Activated CD8-positive, alpha-beta memory T cell treated with anti-CD3 and anti-CD28 coated beads, Interleukin-2, amount 50 U/mL, for 1 hour (primary cell): ENCODE results near the gene UNC13D.

Experiments
- DNase-seq: peaks from one replicate; pipeline ENCODE4 v3.0.0-alpha.2; 2020; ENCODE audit errors: extremely low read depth

UNC13D gene

DNA sequence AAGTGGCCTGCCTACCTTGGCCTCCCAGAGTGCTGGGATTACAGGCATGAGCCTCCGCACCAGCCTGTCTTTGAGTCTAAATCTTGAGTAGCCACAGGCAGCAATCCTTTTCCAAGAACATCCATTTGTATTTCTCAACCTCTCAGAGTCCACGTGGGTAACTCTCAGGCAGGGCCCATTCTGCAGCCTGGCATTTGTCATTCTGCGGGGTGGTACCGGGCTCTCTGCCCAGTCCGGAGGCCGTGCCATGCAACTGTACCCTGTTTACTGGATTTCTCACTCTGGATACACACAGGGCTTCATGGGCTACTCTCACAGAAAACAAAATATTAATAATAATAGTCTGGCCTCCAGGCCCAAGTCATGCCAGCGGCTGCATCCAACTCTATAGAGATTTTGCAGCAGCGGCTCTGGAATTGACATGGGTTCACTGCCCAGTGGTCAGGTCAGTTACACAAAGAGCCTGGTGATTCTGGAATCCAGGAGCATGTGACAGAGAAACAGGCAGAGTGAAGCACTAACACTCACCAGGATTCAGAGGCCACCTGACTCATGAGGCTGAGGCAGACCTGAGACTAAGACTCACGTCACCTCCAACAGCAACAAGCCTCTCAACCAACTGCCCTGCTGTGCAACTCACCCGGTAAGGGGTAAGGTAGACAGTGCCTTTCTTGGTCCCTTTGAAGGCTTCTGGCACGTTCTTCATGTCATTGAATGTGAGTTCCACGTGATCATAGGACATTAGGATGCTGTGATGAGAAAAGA lies 6.9 kb upstream of the UNC13D start:
- DNase-seq, result no peak

- DNase-seq, result no peak
These were observed 5.5 kb upstream of the UNC13D start for GRCh38 chr17:75849724-75850123.

DNA sequence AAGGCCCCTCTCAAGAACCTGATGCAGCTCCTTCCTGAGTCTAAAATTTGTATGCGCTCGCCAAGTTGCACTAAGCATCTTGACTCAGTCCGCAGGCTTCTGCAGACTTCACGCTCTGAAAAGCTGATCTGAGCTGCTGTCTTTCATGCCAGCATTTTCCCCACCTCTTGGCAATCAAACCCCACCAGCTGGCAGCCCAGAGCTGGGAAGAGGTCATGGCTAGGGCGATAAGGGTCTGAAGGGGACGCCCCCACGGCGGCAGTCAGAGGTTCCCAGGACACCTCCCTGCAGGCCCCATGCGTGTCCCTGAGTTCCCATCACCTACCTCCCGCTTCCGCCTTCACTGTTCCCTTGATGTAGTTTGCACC lies 5.1 kb upstream of the UNC13D start:
- DNase-seq, result no peak

DNA sequence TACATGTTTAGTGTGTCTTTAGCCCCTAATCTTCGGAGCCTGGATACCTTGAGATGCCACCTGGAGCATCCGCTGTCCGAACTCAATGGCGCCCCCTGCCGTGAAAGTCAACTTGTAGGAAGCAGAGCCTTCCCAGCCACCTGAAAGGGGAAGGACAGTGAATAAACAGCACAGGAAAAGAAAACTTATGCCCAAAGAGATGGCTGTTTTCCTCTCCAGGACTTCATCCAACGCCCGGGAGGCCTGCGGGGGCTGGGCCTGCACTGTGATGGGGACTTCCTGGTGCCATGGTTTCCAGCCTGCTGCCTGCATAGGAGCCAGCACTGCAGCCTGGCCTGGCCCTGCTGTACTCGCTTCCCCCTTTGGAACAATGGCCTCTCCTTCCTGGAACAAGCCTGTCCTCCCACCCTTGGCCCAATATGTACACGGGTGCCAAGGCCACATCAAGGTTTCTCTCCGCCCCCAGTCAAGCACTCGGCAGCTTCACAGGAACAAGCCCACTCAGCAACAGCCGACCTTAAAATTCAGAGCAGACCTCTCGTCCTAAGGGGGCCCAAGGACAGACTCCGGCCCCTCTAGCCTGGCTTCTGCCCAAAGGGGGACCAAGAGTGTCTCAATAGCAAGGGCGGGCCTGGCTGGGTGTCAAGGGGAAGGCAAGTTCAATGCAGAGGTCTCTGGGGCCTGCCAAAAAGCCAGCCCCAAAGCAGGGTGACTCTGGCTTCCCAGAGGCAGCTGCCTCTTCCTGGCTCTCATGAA lies 4.5 kb upstream of the UNC13D start:
- peak; percentile 65 for DNase-seq

- no peak for DNase-seq
These were observed 3.7 kb upstream of the UNC13D start for GRCh38 chr17:75847614-75848522.

DNA sequence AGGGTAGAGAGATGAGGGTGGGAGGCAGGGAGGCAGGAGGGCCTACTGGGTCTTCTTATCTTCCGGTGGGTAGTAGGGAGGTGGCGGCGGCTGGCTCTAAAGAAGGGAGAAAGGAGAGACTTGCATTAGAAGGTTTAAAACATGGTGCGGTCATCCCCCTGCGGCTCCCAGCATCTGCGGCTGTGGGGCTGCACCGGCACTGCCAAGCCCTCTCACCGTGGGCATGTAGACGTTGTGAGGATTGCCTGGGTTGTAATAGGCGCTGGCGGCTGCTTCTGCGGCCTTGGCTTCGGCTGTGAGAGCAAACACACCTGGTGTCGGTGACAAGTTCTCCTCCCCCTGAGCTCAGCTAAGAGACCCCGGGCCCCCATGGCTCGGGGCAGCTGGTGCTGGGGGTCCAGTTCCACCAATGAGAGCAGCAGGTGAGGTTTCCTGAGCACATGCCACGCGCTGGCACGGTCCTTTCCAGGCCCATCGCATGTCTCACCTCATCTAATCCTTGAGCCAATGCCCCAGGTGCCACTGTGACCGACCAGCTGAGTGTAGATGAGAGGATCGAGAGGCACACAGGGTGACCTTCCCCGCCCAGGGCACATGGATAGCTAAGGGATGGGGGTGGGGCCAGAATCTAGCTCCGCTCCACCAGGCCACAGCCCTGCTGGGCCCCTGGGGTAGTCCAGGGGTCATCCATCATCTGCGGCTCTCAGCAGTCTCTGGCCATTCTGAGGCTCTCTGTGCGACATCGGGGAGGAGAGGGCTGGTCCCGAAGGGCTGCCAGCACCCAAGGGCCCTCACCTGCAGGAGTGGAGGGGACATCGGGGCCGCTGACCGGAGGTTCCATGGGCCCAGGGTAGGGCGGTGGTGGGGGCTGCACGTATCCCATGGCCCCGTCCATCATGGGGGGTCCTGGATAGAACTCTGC lies 2.7 kb upstream of the UNC13D start:
- DNase-seq, result no peak

DNA sequence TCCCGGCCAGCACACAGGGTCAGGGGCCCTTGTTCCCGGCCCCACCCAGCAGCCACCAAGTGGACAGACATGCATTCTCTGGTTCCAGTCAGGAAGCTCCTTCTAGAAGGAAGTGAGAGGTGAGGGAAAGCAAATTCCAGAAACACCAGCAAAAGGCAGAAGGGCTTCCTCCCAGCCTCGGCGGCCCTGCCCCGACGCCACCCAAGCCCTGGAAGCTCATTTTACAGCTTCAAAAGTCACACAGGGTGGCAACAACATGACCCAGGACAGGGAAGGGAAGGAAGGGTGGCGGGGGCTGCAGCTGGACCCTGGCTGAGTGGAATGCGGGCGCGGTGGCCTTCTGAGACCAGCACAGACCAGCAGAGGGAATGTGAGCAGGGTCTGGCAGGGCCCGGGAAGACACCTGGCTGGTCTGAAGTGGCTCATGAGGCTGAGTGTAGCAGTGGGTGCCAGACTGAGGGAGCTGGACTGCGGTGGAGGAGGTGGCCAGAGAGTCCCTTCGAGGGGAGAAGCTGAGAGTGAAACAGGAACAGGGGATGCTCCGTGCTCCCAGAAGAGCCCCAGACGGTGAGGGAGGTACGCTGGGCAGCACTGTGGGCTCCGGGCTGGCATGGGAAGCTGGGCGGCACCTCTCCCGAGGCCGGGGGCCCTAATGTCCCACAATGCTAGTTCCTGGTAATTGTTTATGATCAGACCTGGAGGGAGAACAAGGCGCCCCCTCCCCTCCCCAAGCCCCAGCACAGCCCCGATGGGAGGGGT lies 1.9 kb upstream of the UNC13D start:
- no peak for DNase-seq

DNA sequence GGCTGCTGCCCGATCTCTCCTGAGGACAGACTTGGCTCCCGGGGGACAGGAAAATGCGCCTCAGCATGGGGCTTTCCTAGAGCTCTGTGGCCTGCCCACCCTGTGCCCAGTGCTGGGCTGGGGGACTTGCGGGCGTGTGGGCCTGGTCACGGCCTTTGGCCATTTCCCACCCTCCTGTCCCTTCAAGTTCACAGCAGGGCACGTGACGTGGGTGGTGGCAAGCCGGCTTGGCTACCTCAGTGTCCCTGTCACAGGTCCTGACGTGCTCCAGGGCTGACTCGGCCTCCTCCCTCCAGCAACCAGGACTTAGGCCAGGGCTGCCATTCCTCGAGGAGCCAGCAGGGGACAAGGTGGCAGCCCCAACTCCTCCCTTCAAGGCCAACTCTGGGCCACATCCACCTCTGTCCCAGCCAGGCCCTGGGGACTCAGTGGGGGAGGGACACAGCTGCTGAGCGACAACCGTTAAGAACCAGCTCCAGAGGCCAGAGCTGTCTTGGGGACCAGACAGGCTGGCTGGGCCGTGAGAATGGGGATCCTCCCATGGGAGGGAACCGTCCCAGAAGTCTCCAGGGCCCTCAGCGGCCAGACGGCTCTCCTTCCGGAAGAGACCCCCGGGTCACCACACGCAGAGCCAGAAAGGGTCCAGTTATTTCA lies 981 bp upstream of the UNC13D start:
- no peak for DNase-seq

DNA sequence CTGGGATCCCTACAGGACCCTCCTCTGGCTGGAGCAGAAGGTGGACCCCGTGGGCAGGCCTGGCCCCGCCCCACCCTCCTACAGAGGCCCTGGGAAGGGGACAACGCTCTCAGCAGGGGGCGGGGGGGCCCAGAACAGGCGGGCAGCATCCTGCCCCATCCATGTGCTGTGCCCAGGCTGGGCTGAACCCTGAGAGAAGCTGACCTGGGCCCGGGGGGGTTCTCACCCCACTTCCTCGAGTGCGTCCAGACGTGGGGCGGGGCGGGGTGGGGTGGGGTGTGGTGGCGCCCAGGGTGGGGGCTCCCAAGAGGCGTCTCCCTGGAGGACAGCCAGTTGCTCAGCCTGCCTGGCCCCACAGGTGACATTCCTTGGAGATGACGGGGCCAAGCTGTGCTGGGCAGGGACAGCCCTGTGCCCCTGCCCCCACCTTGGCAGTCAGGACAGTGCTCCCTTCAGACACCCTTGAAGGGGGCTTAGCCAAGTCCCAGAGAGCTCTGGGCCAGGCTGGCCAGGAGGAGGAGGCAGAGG lies 390 bp upstream of the UNC13D start:
- no peak for DNase-seq

DNA sequence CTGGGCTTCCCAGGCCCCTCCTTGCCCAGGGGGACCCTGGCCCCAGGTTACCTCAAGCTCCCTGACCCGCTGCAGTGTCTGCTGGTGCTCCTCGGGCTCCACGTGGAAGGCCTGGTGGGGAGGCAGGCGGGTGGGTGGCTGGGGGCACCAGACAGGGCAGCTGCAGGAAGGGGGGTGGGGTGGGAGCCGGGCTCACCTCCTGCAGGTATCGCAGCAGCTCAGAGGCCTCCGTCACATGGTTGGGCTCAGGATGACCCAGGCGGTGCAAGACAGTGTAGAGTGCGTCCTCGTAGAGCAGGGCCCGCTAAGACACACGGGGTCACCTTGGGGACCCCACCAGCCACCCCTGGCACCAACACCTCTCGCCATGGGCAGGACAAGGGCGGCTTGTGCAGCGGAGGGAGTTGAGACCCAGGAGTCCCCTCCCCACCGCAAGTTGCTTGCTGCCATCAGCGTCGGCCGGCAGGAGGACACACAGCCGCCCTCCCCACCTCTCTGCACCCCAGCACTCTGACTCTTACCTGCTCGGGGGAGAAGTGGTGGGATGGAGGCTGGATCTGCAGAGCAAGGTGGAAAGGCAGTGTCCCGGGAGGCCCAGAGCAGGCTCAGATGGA lies 1.1 kb downstream of the UNC13D start:
- no peak for DNase-seq

DNA sequence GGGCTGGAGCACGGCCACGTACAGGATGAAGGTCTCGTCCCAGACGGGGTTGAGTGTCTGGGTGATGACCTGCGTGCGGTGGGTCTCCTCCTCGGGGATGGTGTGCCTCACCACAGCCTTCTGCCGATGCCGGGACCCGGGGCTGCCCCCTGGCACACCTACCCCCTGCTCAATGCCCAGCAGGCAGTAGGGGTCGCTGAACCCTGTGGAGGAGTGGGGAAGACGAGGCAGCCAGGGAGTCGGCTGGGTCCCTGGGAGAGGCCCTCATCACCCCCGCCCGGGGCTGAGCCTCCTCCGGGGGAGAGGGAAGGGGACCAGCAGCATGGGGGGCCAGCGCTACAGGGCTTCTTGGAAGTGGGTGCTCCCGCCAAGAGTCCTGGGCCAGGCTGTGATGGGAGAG lies 1.8 kb downstream of the UNC13D start:
- no peak for DNase-seq

DNA sequence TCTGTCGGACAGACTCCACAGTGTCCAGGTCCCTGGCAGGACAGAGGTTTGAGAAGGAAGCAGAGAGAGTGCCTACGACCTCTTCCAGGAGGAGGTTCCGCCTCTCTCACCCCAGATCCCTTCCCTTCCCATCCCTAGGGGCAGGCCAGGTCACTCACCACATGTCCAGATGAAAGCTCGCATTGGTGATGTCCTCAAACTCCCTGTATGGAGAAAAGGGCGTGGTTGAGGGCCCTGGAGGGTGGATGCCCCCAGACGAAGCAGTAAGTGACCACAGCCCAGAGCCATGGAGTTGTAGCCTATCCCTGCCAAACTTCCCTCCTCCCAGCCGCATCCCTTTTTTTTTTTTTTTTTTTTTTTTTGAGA lies 3.4 kb downstream of the UNC13D start:
- DNase-seq, result no peak

DNA sequence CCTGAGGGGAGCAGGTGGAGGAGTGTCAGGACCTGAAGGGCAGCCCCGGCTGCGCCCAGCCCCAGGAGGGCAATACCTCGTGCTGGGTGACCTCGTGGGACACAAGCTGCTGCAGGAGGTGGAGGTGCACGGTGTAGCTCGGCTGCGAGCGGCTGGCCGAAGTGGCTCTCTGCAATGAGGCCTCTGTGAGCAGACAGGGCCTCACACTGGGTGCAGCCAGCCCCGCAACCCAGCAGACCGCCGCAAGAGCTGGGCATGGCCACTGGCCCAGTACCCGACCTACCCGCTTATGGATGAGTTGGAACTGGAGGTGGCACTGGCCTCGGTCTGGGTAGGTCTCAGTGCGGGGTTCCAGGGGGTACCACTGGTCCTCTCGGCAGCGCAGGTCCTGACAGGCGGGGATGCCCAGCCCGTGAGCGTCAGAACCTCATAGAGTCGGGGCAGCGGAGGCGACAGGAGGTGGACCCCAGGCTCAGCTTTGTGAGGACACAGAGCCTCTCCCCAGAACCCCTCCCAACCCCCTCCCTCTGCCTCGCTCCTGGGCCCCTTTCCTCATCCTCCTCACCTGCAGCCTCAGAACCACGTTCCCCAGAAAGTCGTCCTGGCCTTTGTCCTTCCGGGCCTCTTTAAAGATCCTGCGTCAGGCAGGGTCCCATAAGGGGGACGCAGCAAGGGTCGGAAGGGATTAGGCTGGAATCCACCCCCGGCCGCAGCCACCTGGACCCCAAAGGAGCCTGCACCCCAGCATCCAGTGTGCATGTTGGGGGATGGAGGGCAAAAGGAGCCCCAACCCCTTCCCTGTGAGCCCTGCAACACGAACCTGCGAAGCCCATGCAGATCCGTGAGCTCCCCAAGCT lies 4.0 kb downstream of the UNC13D start:
- DNase-seq, result no peak

GRCh38 chr17:75838410-75838809 lies 5.8 kb downstream of the UNC13D start:
- DNase-seq, result no peak

DNA sequence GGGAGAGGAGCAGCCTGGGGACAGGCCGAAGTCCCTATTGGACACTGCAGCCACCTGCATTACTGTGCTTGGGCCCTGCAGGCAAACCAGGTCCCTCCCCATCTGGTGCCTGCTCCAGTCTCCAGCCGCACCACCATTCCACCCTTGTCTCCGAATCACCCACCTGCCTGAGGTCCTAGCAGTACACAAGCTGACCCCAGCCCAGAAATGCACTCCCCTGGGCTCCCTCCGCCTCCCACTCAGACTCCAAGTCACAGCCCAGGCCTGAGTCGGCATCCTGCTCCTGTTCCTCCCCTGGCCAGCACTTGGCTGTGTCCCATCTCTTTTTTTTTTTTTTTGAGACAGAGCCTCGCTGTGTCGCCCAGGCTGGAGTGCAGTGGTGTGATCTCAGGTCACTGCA lies 6.3 kb downstream of the UNC13D start:
- no peak for DNase-seq

GRCh38 chr17:75836605-75837004 lies 7.6 kb downstream of the UNC13D start:
- DNase-seq, result no peak

DNA sequence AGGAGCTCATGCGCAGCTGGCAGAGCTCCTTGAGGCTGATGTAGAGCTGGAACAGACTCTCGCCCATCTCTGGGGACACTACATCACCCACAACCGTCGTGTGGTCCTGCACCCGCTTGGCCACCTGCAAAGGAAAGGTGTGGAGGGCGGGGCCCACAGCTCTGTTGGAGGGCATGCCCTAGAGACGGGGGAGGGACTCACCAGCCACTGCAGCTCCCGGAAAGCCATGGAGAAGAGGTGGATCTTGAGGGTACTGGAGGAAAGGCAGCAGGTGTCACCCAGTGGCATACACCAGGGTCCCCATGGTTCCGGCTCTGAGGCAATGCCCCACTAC lies 8.6 kb downstream of the UNC13D start:
- DNase-seq, result no peak

GRCh38 chr17:75834928-75835653 lies 9.1 kb downstream of the UNC13D start:
- DNase-seq, result no peak
